MM.1S (cell line): ENCODE measurements around the gene A3GALT2.

Experiments
- CTCF ChIP-seq: fragments of 300-600 bp; sonication (generic); IDR thresholded peaks from 2 replicates; pipeline ENCODE4 v1.5.1; 2016; ENCODE audit warnings: antibody characterized with exemption, low read length, mixed read lengths
- EZH2 ChIP-seq: fragments of 300-600 bp; sonication (generic); optimal IDR thresholded peaks from 2 replicates; pipeline ENCODE3; 2017; ENCODE audit warnings: low read depth, mild to moderate bottlenecking, antibody characterized with exemption, low read length, mixed read lengths
- EZH2phosphoT487 ChIP-seq: fragments of 300-600 bp; sonication (generic); IDR thresholded peaks from 2 replicates; pipeline ENCODE4 v1.6.1; 2018; ENCODE audit warnings: antibody characterized with exemption, low read length

GRCh38 chr1:33272930-33273329 lies 48.0 kb downstream of the A3GALT2 start:
- TF ChIP-seq EZH2 (no peak), CTCF (no peak), EZH2phosphoT487 (no peak)
